ENCODE measurements around the gene SNTA1. TPM values are rescaled to one million over a fixed set of nuclear protein-coding genes. Genes with fewer than 3 reads are reported as not detected.

SNTA1 gene
- polyA plus RNA-seq, 1 of the 3 experiments (the other 2 are of a cell fraction), result 11.2 TPM

- no peaks in the 10 kb centered on the region for H3K27me3 ChIP-seq (ENCODE audit: insufficient read depth)
- H3K27ac ChIP-seq (ENCODE audit: low read depth in 2 of 2, low read length in 1 of 2), result peak within 1 kb of the TSS; percentile 71 to 85
- peak within 1 kb of the TSS; percentile 99 for H2AFZ ChIP-seq (ENCODE audit: low read depth)
- 0% methylated on average over 9 of the region's 105 CpGs for WGBS (ENCODE audit: low lambda C conversion rate)
- no peaks in the 10 kb centered on the region for H3K9me2 ChIP-seq
- no peaks in the 10 kb centered on the region for H3F3A ChIP-seq (replicated peaks; ENCODE audit: insufficient read depth)
- 0 out of 2 replicates have a peak, but pooled peaks have one; percentile 0 for TF ChIP-seq GABPA (IDR thresholded peaks at IDR 0.05; ENCODE audit: low read depth)
- no peak for TF ChIP-seq CTCF (IDR thresholded peaks at IDR 0.05)
- TF ChIP-seq MAX (IDR thresholded peaks at IDR 0.05; ENCODE audit: low read depth), result peak; percentile 45; the same call in 1 of the 2 replicates
- DNase-seq, result no peak
- H3K36me3 ChIP-seq (replicated peaks in 1 of 2; ENCODE audit: control insufficient read depth in 1 of 2, insufficient read depth in 2 of 2, low read length in 1 of 2), result peaks cover 0 to 7% of the 10 kb centered on the region in 2 experiments
- H3K4me2 ChIP-seq, result peak within 1 kb of the TSS; percentile 81
- H3K9ac ChIP-seq, result peak within 1 kb of the TSS; percentile 86
- H3K9me3 ChIP-seq, result no peaks in the 10 kb centered on the region
- POLR2A ChIA-PET, result interaction anchor here (0.5 to 2.1 kb wide), 14 partner anchors 9 to 178 kb away, joined by 3 to 12 read pairs (median 4); partner anchors contain the start of genes ACTL10 and SNTA1
- peaks cover 48% of the 10 kb centered on the region for H3K79me2 ChIP-seq (ENCODE audit: insufficient read depth)
- peak within 1 kb of the TSS; percentile 66 to 84 for H3K4me3 ChIP-seq (ENCODE audit: low read depth in 2 of 2, low read length in 1 of 2)
- CTCF ChIA-PET, result interaction anchor here (0.8 to 1.4 kb wide), 5 partner anchors 10 to 178 kb away, joined by 3 to 5 read pairs (median 4); no protein-coding TSS in a partner anchor
- H3K4me1 ChIP-seq (ENCODE audit: control insufficient read depth in 1 of 2, insufficient read depth in 2 of 2, low read depth in 1 of 2, low read length in 1 of 2), result peaks cover 0 to 3% of the 10 kb centered on the region in 2 experiments; a peak in 2 of 4 replicates
- H4K20me1 ChIP-seq (ENCODE audit: insufficient read depth), result peaks cover 9% of the 10 kb centered on the region; the same call in 1 of the 2 replicates
These were observed 46.7 kb upstream of the SNTA1 start, which contains the start of gene CBFA2T2 for GRCh38 chr20:33490023-33490933. Gene CBFA2T2, plus strand, starts transcription at chr20:33490096. Its CDS starts 172 bp downstream, at chr20:33490268.

GRCh38 chr20:33489495-33490022 lies 46.0 kb upstream of the SNTA1 start:
- H3K27me3 ChIP-seq (ENCODE audit: insufficient read depth), result no peaks in the 10 kb centered on the region
- POLR2A ChIA-PET, result interaction anchor here (0.5 to 2.1 kb wide), 14 partner anchors 10 to 179 kb away, joined by 3 to 12 read pairs (median 4); partner anchors contain the start of genes ACTL10 and SNTA1
- H4K20me1 ChIP-seq (ENCODE audit: insufficient read depth), result peaks cover 9% of the 10 kb centered on the region; the same call in 1 of the 2 replicates
- H2AFZ ChIP-seq (ENCODE audit: low read depth), result peak overlapping the region; percentile 99
- no peaks in the 10 kb centered on the region for H3F3A ChIP-seq (replicated peaks; ENCODE audit: insufficient read depth)
- 34% methylated on average over 8 of the region's 36 CpGs for WGBS (ENCODE audit: low lambda C conversion rate)
- H3K9me2 ChIP-seq, result no peaks in the 10 kb centered on the region
- H3K27ac ChIP-seq (ENCODE audit: low read depth in 2 of 2, low read length in 1 of 2), result peak overlapping the region; percentile 55 to 85
- peak overlapping the region; percentile 78 for H3K4me2 ChIP-seq
- CTCF ChIA-PET, result interaction anchor here (0.8 to 1.4 kb wide), 5 partner anchors 9 to 179 kb away, joined by 3 to 5 read pairs (median 4); no protein-coding TSS in a partner anchor
- peaks cover 0 to 4% of the 10 kb centered on the region in 2 experiments for H3K36me3 ChIP-seq (replicated peaks in 1 of 2; ENCODE audit: control insufficient read depth in 1 of 2, insufficient read depth in 2 of 2, low read length in 1 of 2)
- H3K9me3 ChIP-seq, result no peaks in the 10 kb centered on the region
- H3K4me1 ChIP-seq (ENCODE audit: control insufficient read depth in 1 of 2, insufficient read depth in 2 of 2, low read depth in 1 of 2, low read length in 1 of 2), result peaks cover 0 to 3% of the 10 kb centered on the region in 2 experiments; a peak in 2 of 4 replicates
- H3K9ac ChIP-seq, result peak overlapping the region; percentile 69; the same call in 1 of the 2 replicates
- H3K79me2 ChIP-seq (ENCODE audit: insufficient read depth), result peaks cover 41% of the 10 kb centered on the region
- peak overlapping the region; percentile 46 to 75 for H3K4me3 ChIP-seq (ENCODE audit: low read depth in 2 of 2, low read length in 1 of 2)
- peak; percentile 99 for DNase-seq
- TF ChIP-seq CHD2 (IDR thresholded peaks at IDR 0.05; ENCODE audit: low read length, partially characterized antibody) (no peak), ZBTB33 (IDR thresholded peaks at IDR 0.05; ENCODE audit: borderline replicate concordance, low read depth) (no peak), PBX3 (IDR thresholded peaks at IDR 0.05) (no peak), USF2 (IDR thresholded peaks at IDR 0.05; ENCODE audit: borderline replicate concordance, low read depth, low read length) (no peak), FOXM1 (IDR thresholded peaks at IDR 0.05; ENCODE audit: low read depth) (no peak), MEF2A (IDR thresholded peaks at IDR 0.05; ENCODE audit: borderline replicate concordance, low read depth) (no peak), GATA2 (CRISPR knock-in tag; IDR thresholded peaks at IDR 0.05) (no peak), POLR2AphosphoS5 (IDR thresholded peaks at IDR 0.05; ENCODE audit: low read depth, low read length) (peak; percentile 95), EZH2phosphoT487 (IDR thresholded peaks at IDR 0.05; ENCODE audit: borderline replicate concordance, low read depth) (no peak), CTCF (IDR thresholded peaks at IDR 0.05) (no peak), RCOR1 (IDR thresholded peaks at IDR 0.05; ENCODE audit: low read length) (no peak), JUND (IDR thresholded peaks at IDR 0.05) (no peak)

All from SK-N-SH (cell line).